ENCODE measurements around the gene SORT1. TPM values are rescaled to one million over a fixed set of nuclear protein-coding genes. Genes with fewer than 3 reads are reported as not detected.

Gene SORT1
- total and polyA plus RNA-seq, 7 experiments from 2014 or later = 1.0 to 25.6 (median 1.8) TPM; not detected in 2

DNA sequence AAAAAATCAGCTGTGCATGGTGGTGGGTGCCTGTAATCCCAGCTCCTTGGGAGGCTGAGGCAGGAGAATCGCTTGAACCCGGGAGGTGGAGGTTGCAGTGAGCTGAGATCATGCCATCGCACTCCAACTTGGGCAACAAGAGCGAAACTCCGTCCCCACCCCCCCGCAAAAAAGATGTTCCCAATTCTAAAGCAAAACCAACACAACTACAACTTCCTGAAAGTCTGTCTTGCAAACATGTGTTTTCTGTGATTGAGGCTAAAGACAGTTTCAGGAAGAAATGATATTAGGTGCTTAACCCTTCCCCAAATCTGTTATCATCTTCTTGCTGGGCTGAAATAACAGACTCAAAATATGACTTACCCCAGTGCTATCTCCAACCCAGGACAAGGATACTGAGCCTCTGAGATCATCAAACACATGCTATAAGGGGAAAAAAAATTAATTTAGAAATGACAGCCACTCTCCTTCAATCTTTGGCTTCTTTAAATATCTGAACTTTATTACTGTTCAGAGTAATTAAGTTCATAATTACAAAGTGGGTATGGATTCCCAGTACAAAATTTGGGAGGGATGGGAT, 28.5 kb downstream of the SORT1 start:
- Histone ChIP-seq H3K9me3 (ENCODE audit: control insufficient read depth in 2 of 3, low read length in 3 of 3) (no peaks in the 10 kb centered on the region), H3K27ac (ENCODE audit: low read depth, low read length) (no peak overlapping the region), H3K4me1 (ENCODE audit: control insufficient read depth in 2 of 2, insufficient read depth in 2 of 2, low read length in 2 of 2) (no peaks in the 10 kb centered on the region), H3K36me3 (ENCODE audit: control insufficient read depth in 2 of 3, insufficient read depth in 3 of 3, low read length in 3 of 3) (no peaks in the 10 kb centered on the region), H3K27me3 (ENCODE audit: control insufficient read depth in 2 of 2, insufficient read depth in 2 of 2, low read length in 2 of 2) (peaks cover 0 to 3% of the 10 kb centered on the region in 2 donors), H3K4me3 (ENCODE audit: low read length) (no peak overlapping the region)
- ATAC-seq (no peak), DNase-seq (no peak)
- H3K27ac Mint-ChIP-seq = no peak overlapping the region
- H3K4me1 Mint-ChIP-seq = peaks cover 4 to 43% (median 7%) of the 10 kb centered on the region in 7 donors
- intact Hi-C loops (cut with micrococcal nuclease) = no loop called here
- H3K36me3 Mint-ChIP-seq = peaks cover 0 to 14% (median 0%) of the 10 kb centered on the region in 5 donors
- ChIA-PET POLR2A (no interaction called here), CTCF (no interaction called here)
- H3K4me3 Mint-ChIP-seq = no peak overlapping the region
- no peaks in the 10 kb centered on the region for H3K9me3 Mint-ChIP-seq
- peaks cover 33 to 46% (median 35%) of the 10 kb centered on the region in 5 donors for H3K27me3 Mint-ChIP-seq

DNA sequence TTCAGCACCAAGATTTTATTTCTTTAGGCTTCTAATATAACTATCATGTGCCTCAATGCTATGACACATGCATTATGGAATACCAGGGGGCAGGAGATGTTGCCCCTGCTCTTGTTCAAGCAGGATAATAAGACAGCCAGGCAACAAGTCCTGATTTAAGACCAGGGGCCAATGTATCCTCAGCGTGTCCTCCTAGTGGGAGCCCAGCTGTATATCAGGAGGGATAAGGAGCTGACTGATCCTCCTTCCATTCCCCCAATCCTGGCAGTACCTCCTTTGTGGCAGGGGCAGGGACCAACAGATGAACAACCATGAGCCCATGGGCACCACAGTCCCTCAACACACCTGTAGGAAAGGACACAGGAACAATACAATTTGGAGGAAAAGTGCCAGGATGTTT, 29.3 kb downstream of the SORT1 start:
- no peak overlapping the region for H3K27ac ChIP-seq (ENCODE audit: low read depth, low read length)
- Mint-ChIP-seq H3K27ac (no peak overlapping the region), H3K36me3 (peaks cover 0 to 14% (median 0%) of the 10 kb centered on the region in 5 donors), H3K4me1 (peaks cover 4 to 39% (median 8%) of the 10 kb centered on the region in 7 donors), H3K9me3 (no peaks in the 10 kb centered on the region), H3K4me3 (no peak overlapping the region), H3K27me3 (peaks cover 38 to 49% (median 42%) of the 10 kb centered on the region in 5 donors)
- H3K4me3 ChIP-seq (ENCODE audit: low read length) = no peak overlapping the region
- POLR2A ChIA-PET = no interaction called here
- no peak for DNase-seq
- CTCF ChIA-PET = no interaction called here
- no peaks in the 10 kb centered on the region for H3K36me3 ChIP-seq (ENCODE audit: control insufficient read depth in 2 of 3, insufficient read depth in 3 of 3, low read length in 3 of 3)
- peaks cover 0 to 3% of the 10 kb centered on the region in 2 donors for H3K27me3 ChIP-seq (ENCODE audit: control insufficient read depth in 2 of 2, insufficient read depth in 2 of 2, low read length in 2 of 2)
- no peaks in the 10 kb centered on the region for H3K4me1 ChIP-seq (ENCODE audit: control insufficient read depth in 2 of 2, insufficient read depth in 2 of 2, low read length in 2 of 2)
- H3K9me3 ChIP-seq (ENCODE audit: control insufficient read depth in 2 of 3, low read length in 3 of 3) = no peaks in the 10 kb centered on the region
- intact Hi-C loops (cut with micrococcal nuclease) = no loop called here
- no peak for ATAC-seq

DNA sequence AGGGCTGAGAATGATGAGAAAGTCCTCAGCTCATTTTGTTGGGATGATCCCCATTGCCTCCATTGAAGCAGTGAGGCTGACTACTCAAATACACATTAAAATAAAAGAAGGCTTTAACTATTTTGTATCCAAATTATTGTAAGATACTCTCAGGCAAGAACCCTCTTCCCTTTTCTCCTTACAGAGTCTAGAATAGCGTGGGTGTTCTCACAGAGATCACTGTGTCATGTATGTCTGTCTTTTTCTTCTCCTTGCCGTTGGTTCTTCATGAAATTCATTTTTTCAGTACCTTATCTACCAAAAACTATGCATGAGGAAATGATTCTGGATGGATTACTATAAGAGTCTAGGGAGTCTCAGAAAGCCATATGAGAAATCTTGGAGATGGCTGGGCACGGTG, 30.1 kb downstream of the SORT1 start:
- no peak for ATAC-seq
- Histone ChIP-seq H3K36me3 (ENCODE audit: control insufficient read depth in 2 of 3, insufficient read depth in 3 of 3, low read length in 3 of 3) (no peaks in the 10 kb centered on the region), H3K27ac (ENCODE audit: low read depth, low read length) (no peak overlapping the region), H3K27me3 (ENCODE audit: control insufficient read depth in 2 of 2, insufficient read depth in 2 of 2, low read length in 2 of 2) (peaks cover 0 to 3% of the 10 kb centered on the region in 2 donors), H3K9me3 (ENCODE audit: control insufficient read depth in 2 of 3, low read length in 3 of 3) (no peaks in the 10 kb centered on the region), H3K4me3 (ENCODE audit: low read length) (no peak overlapping the region), H3K4me1 (ENCODE audit: control insufficient read depth in 2 of 2, insufficient read depth in 2 of 2, low read length in 2 of 2) (no peaks in the 10 kb centered on the region)
- Mint-ChIP-seq H3K36me3 (peaks cover 0 to 11% (median 0%) of the 10 kb centered on the region in 5 donors), H3K27me3 (peaks cover 34 to 47% (median 44%) of the 10 kb centered on the region in 5 donors), H3K27ac (no peak overlapping the region), H3K4me3 (no peak overlapping the region), H3K9me3 (no peaks in the 10 kb centered on the region), H3K4me1 (peaks cover 3 to 32% (median 7%) of the 10 kb centered on the region in 7 donors)
- ChIA-PET CTCF (no interaction called here), POLR2A (no interaction called here)
- DNase-seq = no peak
- intact Hi-C loops (cut with micrococcal nuclease) = no loop called here

DNA sequence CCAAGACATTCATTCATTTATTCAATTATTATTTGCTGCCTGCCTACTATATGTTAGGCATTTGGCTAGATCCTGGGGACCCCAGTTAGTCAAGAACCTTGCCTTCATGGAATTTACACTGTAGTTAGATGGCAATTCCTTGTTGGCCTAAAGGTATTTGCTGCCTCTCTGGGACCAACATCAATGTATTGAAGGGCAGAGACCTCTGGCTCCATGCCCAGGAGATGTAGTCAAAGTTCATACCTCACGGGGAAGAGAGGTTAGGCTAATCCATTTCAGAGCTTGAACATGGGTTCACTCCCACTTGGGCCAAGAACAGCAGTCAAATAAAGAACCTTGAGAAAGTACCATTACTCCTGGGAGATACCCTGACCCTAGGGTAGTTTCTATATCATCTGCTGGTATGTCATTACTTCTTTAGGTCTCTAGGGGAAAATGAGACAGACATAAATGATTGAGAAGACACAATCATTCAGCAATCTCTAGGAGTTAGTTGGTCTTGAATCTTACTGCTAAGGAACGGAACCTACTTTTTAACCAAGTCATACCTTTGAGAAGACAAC, 32.0 kb downstream of the SORT1 start:
- no peaks in the 10 kb centered on the region for H3K9me3 Mint-ChIP-seq
- CTCF ChIA-PET = no interaction called here
- H3K4me3 Mint-ChIP-seq = no peak overlapping the region
- Histone ChIP-seq H3K4me1 (ENCODE audit: control insufficient read depth in 2 of 2, insufficient read depth in 2 of 2, low read length in 2 of 2) (no peaks in the 10 kb centered on the region), H3K4me3 (ENCODE audit: low read length) (no peak overlapping the region), H3K27me3 (ENCODE audit: control insufficient read depth in 2 of 2, insufficient read depth in 2 of 2, low read length in 2 of 2) (peaks cover 0 to under 1% of the 10 kb centered on the region in 2 donors), H3K36me3 (ENCODE audit: control insufficient read depth in 2 of 3, insufficient read depth in 3 of 3, low read length in 3 of 3) (no peaks in the 10 kb centered on the region), H3K9me3 (ENCODE audit: control insufficient read depth in 2 of 3, low read length in 3 of 3) (no peaks in the 10 kb centered on the region), H3K27ac (ENCODE audit: low read depth, low read length) (no peak overlapping the region)
- no peak for DNase-seq
- H3K36me3 Mint-ChIP-seq = peaks cover 0 to 11% (median 0%) of the 10 kb centered on the region in 5 donors
- H3K27me3 Mint-ChIP-seq = peaks cover 31 to 64% (median 36%) of the 10 kb centered on the region in 5 donors
- H3K4me1 Mint-ChIP-seq = peaks cover 0 to 16% (median 3%) of the 10 kb centered on the region in 7 donors
- ATAC-seq = no peak
- POLR2A ChIA-PET = no interaction called here
- intact Hi-C loops (cut with micrococcal nuclease) = no loop called here
- H3K27ac Mint-ChIP-seq = no peak overlapping the region

DNA sequence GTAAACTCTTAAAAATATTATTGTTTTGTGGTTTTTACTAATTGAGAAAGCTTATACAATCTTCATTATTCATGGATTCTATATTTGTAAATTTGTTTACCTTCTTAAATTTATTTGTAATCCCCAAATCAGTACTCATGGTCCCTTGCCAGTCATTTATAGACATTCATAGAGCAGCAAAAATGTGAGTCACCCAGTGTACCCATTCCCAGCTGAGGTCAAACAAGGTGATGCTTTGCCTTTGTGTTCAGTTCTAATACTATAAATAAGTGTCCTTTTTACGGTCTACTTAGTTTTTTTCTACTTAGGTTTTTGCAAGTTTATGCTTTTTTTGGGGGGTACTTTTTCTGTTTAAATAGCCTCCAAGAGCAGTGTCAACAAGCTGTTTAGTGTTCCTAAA, 36.1 kb downstream of the SORT1 start:
- Mint-ChIP-seq H3K4me1 (peaks cover 0 to 4% (median 0%) of the 10 kb centered on the region in 7 donors), H3K27me3 (peaks cover 14 to 71% (median 16%) of the 10 kb centered on the region in 5 donors), H3K9me3 (no peaks in the 10 kb centered on the region), H3K36me3 (peaks cover 0 to 6% (median 0%) of the 10 kb centered on the region in 5 donors), H3K27ac (no peak overlapping the region), H3K4me3 (no peak overlapping the region)
- no peaks in the 10 kb centered on the region for H3K9me3 ChIP-seq (ENCODE audit: control insufficient read depth in 2 of 3, low read length in 3 of 3)
- no peaks in the 10 kb centered on the region for H3K27me3 ChIP-seq (ENCODE audit: control insufficient read depth in 2 of 2, insufficient read depth in 2 of 2, low read length in 2 of 2)
- intact Hi-C loops (cut with micrococcal nuclease) = no loop called here
- DNase-seq (no peak), ATAC-seq (no peak)
- no peak overlapping the region for H3K4me3 ChIP-seq (ENCODE audit: low read length)
- POLR2A ChIA-PET = interaction anchor here (0.9 kb wide), 1 partner anchor 19 kb away, joined by 3 read pairs; no protein-coding TSS in a partner anchor
- H3K36me3 ChIP-seq (ENCODE audit: control insufficient read depth in 2 of 3, insufficient read depth in 3 of 3, low read length in 3 of 3) = no peaks in the 10 kb centered on the region
- no peak overlapping the region for H3K27ac ChIP-seq (ENCODE audit: low read depth, low read length)
- H3K4me1 ChIP-seq (ENCODE audit: control insufficient read depth in 2 of 2, insufficient read depth in 2 of 2, low read length in 2 of 2) = no peaks in the 10 kb centered on the region
- CTCF ChIA-PET = no interaction called here

DNA sequence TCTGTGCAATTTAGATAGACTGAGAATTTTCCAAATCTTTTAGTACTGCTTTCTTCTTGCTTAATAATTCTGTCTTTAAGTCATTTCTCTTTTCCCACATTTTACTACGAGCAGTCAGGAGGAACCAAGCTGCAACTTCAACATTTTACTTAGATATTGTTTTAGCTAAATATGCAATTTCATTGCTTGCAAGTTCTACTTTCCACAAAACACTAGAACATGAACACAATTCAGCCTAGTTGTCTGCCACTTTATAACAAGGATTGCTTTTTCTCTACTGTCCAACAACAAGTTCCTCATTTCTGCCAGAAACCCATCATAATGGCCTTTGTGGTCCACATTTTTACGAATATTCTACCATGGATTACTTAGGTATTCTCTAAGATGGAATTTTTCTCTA, 36.6 kb downstream of the SORT1 start:
- Mint-ChIP-seq H3K36me3 (peaks cover 0 to 2% (median 0%) of the 10 kb centered on the region in 5 donors), H3K4me3 (no peak overlapping the region), H3K27ac (no peak overlapping the region), H3K9me3 (no peaks in the 10 kb centered on the region), H3K27me3 (peaks cover 10 to 70% (median 11%) of the 10 kb centered on the region in 5 donors), H3K4me1 (peaks cover 0 to 4% (median 0%) of the 10 kb centered on the region in 7 donors)
- no peak for ATAC-seq
- Histone ChIP-seq H3K9me3 (ENCODE audit: control insufficient read depth in 2 of 3, low read length in 3 of 3) (no peaks in the 10 kb centered on the region), H3K4me1 (ENCODE audit: control insufficient read depth in 2 of 2, insufficient read depth in 2 of 2, low read length in 2 of 2) (no peaks in the 10 kb centered on the region), H3K27ac (ENCODE audit: low read depth, low read length) (no peak overlapping the region), H3K36me3 (ENCODE audit: control insufficient read depth in 2 of 3, insufficient read depth in 3 of 3, low read length in 3 of 3) (no peaks in the 10 kb centered on the region), H3K27me3 (ENCODE audit: control insufficient read depth in 2 of 2, insufficient read depth in 2 of 2, low read length in 2 of 2) (no peaks in the 10 kb centered on the region), H3K4me3 (ENCODE audit: low read length) (no peak overlapping the region)
- ChIA-PET CTCF (no interaction called here), POLR2A (interaction anchor here (0.9 kb wide), 1 partner anchor 19 kb away, joined by 3 read pairs; no protein-coding TSS in a partner anchor)
- no peak for DNase-seq
- intact Hi-C loops (cut with micrococcal nuclease) = no loop called here

DNA sequence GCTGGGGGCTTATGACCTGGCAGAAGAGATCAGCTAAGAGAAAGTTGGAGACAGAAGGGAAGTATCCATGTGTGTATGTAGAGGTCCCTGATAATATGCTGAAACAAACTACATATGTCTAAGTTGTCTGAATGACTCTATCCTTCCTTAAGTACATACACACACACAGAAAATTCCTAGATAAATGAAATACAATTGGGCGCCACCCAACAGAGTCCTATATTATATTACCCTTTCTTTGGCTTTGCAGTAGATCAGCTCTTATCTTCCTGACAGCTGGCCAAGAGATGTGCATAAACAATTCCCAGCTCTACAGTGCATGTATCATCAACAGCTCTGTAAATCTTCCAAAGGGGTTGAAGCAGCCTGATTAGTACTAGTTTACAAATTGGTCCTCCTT, 40.1 kb downstream of the SORT1 start:
- no peaks in the 10 kb centered on the region for H3K4me1 ChIP-seq (ENCODE audit: control insufficient read depth in 2 of 2, insufficient read depth in 2 of 2, low read length in 2 of 2)
- POLR2A ChIA-PET = no interaction called here
- H3K4me1 Mint-ChIP-seq = peaks cover 0 to 19% (median 5%) of the 10 kb centered on the region in 7 donors
- ATAC-seq (no peak), DNase-seq (no peak)
- H3K27ac Mint-ChIP-seq = no peak overlapping the region
- no peak overlapping the region for H3K27ac ChIP-seq (ENCODE audit: low read depth, low read length)
- H3K9me3 Mint-ChIP-seq = no peaks in the 10 kb centered on the region
- H3K27me3 ChIP-seq (ENCODE audit: control insufficient read depth in 2 of 2, insufficient read depth in 2 of 2, low read length in 2 of 2) = no peaks in the 10 kb centered on the region
- H3K27me3 Mint-ChIP-seq = peaks cover 0 to 55% (median 0%) of the 10 kb centered on the region in 5 donors
- H3K36me3 ChIP-seq (ENCODE audit: control insufficient read depth in 2 of 3, insufficient read depth in 3 of 3, low read length in 3 of 3) = no peaks in the 10 kb centered on the region
- H3K4me3 Mint-ChIP-seq = no peak overlapping the region
- CTCF ChIA-PET = no interaction called here
- H3K4me3 ChIP-seq (ENCODE audit: low read length) = no peak overlapping the region
- intact Hi-C loops (cut with micrococcal nuclease) = loop anchor here in 1 of 2 donors (5.0 kb wide), 1 partner anchor 35 kb away; no protein-coding TSS in a partner anchor
- peaks cover 0 to 1% (median 0%) of the 10 kb centered on the region in 5 donors for H3K36me3 Mint-ChIP-seq
- H3K9me3 ChIP-seq (ENCODE audit: control insufficient read depth in 2 of 3, low read length in 3 of 3) = no peaks in the 10 kb centered on the region
